Neural crest cell (in vitro differentiated cells): Measurements from ENCODE around the gene LMX1B. TPM values are rescaled to one million over a fixed set of nuclear protein-coding genes. Genes with fewer than 3 reads are reported as not detected.
"Not testable (repeated sequence)": the region's sequence is repeated elsewhere in the genome, so short reads cannot be mapped to it uniquely, and the experiment has no call there.

Source experiments
- DNase-seq: peaks from one replicate; pipeline ENCODE4 v3.0.0; 2021; ENCODE audit warnings: low read depth, mixed read lengths, low spot score
- H3K27ac Mint-ChIP-seq: one replicate; pipeline ENCODE4 v1.8.0; 2021; ENCODE audit warnings: mild to moderate bottlenecking, mixed read lengths; ENCODE audit not compliant: unreplicated experiment
- H3K27me3 Mint-ChIP-seq: 2 replicates; pipeline ENCODE4 v1.8.0; 2021; ENCODE audit warnings: low read depth, mild to moderate bottlenecking, mixed read lengths
- H3K36me3 Mint-ChIP-seq: 2 replicates; pipeline ENCODE4 v1.8.0; 2021; ENCODE audit warnings: low read depth, mild to moderate bottlenecking, mixed read lengths
- H3K4me1 Mint-ChIP-seq: 2 replicates; pipeline ENCODE4 v1.8.0; 2021; ENCODE audit warnings: mixed read lengths
- H3K4me3 Mint-ChIP-seq: one replicate; pipeline ENCODE4 v1.8.0; 2021; ENCODE audit warnings: mild to moderate bottlenecking, mixed read lengths
- H3K9me3 Mint-ChIP-seq: 2 replicates; pipeline ENCODE4 v1.8.0; 2021; ENCODE audit warnings: mixed read lengths
- total RNA-seq: library from RNA; stranded (reverse); gene quantifications from 2 replicates; pipeline ENCODE4 v1.2.1, GENCODE V29; 2021
- TF ChIP-seq, protein P1 (sequence below): fragments of 200-600 bp; sonication (generic); conservative IDR thresholded peaks from 2 replicates; pipeline ENCODE4 v1.5.0; 2021; ENCODE audit warnings: antibody characterized with exemption, mild to moderate bottlenecking

Gene LMX1B
- total RNA-seq, 1 donor from 2014 or later: 10.5 TPM

DNA sequence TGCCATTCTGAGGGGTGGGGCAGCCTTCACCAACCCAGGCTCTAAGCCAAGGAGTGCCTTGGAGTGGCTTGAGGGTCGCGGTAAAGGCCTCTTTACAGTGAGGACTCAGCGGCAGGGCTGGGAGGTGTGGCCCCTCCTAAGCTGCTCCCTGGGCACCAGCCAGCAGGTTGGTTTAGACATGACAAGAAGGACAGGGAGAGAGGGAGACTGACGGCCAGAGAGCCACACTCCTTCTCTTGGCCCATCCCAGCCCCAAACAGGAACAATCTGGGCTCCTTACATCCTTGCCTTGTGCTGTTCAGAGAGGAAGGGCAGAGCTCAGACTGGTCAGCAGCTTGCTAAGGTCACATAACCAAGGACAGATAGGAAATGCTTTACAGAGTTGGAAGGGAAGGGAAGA lies 94.5 kb downstream of the LMX1B start:
- DNase-seq: no peak
- no peaks in the 10 kb centered on the region for H3K36me3 Mint-ChIP-seq
- H3K4me3 Mint-ChIP-seq: no peak overlapping the region
- H3K9me3 Mint-ChIP-seq: no peaks in the 10 kb centered on the region
- peaks cover 10% of the 10 kb centered on the region for H3K4me1 Mint-ChIP-seq
- no peak overlapping the region for H3K27ac Mint-ChIP-seq
- peaks cover 70% of the 10 kb centered on the region for H3K27me3 Mint-ChIP-seq
- TF ChIP-seq, protein P1, sequence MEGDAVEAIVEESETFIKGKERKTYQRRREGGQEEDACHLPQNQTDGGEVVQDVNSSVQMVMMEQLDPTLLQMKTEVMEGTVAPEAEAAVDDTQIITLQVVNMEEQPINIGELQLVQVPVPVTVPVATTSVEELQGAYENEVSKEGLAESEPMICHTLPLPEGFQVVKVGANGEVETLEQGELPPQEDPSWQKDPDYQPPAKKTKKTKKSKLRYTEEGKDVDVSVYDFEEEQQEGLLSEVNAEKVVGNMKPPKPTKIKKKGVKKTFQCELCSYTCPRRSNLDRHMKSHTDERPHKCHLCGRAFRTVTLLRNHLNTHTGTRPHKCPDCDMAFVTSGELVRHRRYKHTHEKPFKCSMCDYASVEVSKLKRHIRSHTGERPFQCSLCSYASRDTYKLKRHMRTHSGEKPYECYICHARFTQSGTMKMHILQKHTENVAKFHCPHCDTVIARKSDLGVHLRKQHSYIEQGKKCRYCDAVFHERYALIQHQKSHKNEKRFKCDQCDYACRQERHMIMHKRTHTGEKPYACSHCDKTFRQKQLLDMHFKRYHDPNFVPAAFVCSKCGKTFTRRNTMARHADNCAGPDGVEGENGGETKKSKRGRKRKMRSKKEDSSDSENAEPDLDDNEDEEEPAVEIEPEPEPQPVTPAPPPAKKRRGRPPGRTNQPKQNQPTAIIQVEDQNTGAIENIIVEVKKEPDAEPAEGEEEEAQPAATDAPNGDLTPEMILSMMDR: no peak

DNA sequence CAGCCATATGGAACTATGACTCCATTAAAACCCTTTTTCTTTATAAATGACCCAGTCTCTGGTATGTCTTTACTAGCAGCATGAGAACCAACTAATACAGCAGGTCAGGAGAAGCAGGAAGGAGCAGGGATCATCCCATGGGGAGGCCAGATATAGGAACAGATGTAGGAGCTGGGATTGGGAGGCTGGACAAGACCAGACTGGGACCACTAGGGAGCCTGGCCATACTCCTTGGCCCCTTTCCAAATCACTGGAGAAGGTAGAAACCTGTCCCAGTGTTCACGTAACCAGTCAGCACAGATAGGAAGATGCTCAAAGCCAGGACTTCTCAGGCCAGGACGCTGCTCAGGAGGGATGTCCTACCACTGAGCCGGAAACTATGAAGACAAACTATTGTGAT lies 95.5 kb downstream of the LMX1B start:
- TF ChIP-seq, protein P1: no peak
- Mint-ChIP-seq H3K36me3 (no peaks in the 10 kb centered on the region), H3K4me3 (no peak overlapping the region), H3K4me1 (peaks cover 10% of the 10 kb centered on the region), H3K9me3 (no peaks in the 10 kb centered on the region), H3K27me3 (peaks cover 68% of the 10 kb centered on the region), H3K27ac (no peak overlapping the region)
- DNase-seq: no peak

DNA sequence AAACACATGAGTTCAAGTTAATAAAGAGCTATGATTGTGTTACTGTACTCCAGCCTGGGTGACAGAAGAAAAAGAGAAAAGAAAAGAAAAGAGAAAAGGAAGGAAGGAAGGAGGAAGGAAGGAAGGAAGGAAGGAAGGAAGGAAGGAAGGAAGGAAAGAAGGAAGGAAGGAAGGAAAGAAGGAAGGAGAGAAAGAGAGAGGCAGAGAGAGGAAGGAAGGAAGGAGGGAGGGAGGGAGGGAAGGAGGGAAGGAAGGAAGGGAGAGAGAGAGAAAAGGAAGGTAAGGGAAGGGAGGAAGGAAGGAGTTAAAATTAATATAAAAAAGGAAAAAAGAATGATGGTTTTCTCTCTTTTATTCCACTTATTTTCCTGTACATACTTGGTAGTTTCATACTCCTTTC lies 101.7 kb downstream of the LMX1B start:
- no peak for DNase-seq
- Mint-ChIP-seq H3K27me3 (peaks cover 60% of the 10 kb centered on the region), H3K36me3 (no peaks in the 10 kb centered on the region), H3K27ac (no peak overlapping the region), H3K4me1 (peaks cover 17% of the 10 kb centered on the region), H3K4me3 (no peak overlapping the region), H3K9me3 (no peaks in the 10 kb centered on the region)
- TF ChIP-seq, protein P1: no peak

DNA sequence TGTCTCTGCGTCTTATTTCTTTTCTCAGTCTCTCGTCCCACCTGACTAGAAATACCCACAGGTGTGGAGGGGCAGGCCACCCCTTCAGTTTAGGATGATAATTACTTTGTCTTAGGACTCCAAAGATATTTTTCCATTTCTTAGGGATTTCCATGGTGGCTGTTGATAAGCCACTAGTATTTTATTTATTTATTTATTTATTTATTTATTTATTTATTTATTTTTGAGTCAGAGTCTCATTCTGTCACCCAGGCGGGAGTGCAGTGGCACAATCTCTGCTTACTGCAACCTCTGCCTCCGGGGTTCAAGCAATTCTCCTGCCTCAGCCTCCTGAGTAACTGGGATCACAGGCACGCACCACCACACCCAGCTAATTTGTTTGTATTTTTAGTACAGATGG lies 103.7 kb downstream of the LMX1B start:
- Mint-ChIP-seq H3K4me1 (peaks cover 26% of the 10 kb centered on the region), H3K27me3 (peaks cover 58% of the 10 kb centered on the region)
- H3K36me3 Mint-ChIP-seq, H3K9me3 Mint-ChIP-seq, H3K4me3 Mint-ChIP-seq, DNase-seq, H3K27ac Mint-ChIP-seq: not testable (repeated sequence)

DNA sequence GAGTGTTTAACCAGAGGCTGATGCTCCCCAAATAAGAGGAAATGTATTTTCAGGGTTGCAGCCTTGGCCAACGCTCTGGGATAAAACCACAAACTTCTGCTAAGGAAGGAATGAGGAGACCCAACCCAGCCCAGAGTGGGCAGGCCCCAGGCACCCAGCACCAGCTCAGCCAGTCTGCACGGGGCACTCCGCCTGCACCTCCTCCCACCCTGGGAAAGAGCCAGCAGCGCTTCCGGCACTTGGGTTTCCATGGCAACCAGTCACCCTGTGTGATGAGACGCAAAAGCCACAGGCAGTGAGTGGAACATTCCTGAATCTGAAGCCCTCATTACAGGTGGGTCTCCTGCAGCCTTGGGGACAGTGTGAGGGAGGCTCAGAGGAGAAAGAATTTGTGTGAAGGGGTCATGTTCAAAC lies 105.9 kb downstream of the LMX1B start:
- DNase-seq: peak; percentile 66
- Mint-ChIP-seq H3K36me3 (no peaks in the 10 kb centered on the region), H3K27me3 (peaks cover 62% of the 10 kb centered on the region), H3K27ac (peak overlapping the region; percentile 94), H3K9me3 (no peaks in the 10 kb centered on the region), H3K4me1 (peaks cover 34% of the 10 kb centered on the region), H3K4me3 (peak overlapping the region; percentile 83)
- TF ChIP-seq, protein P1: no peak

DNA sequence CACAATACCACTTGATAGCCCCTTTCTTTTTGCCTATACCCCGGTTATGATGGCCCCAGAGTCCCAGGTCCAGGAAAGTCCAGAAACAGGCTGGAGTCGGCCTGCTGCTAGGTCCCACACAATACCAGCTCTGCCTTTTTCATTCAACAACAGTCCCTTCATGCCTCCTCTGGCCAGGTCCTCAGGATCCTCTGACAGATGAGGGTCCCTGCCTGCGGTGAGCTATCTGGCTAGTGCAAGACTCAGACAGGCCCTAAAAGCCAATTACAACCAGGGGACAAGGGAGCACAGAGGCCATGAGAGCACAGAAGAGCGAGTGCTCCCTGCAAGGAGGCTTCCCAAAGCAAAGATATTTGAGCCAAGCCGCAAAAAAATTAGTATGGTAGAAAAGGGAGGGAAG lies 106.3 kb downstream of the LMX1B start:
- Mint-ChIP-seq H3K36me3 (no peaks in the 10 kb centered on the region), H3K4me1 (peaks cover 34% of the 10 kb centered on the region), H3K9me3 (no peaks in the 10 kb centered on the region), H3K4me3 (peak overlapping the region; percentile 83), H3K27ac (peak overlapping the region; percentile 94), H3K27me3 (peaks cover 62% of the 10 kb centered on the region)
- DNase-seq: no peak
- TF ChIP-seq, protein P1: no peak
